HFF-Myc (cell line): ENCODE results near the gene MARK3.

Source experiments
- DNase-seq: peaks from one replicate; pipeline ENCODE4 v3.0.0-alpha.2; 2011; ENCODE audit warnings: low read depth; ENCODE audit errors: extremely low read depth
- H3K4me3 ChIP-seq: replicated peaks from 2 replicates; pipeline ENCODE4 v1.5.1; 2011; ENCODE audit warnings: low read depth, mild to moderate bottlenecking, control low read depth, low read length
- CTCF ChIP-seq: IDR thresholded peaks from 2 replicates; pipeline ENCODE4 v1.5.1; 2012; ENCODE audit warnings: mild to moderate bottlenecking, low read depth, low read length, control low read depth; ENCODE audit errors: missing control alignments

Gene MARK3

GRCh38 chr14:103366741-103367140 lies 18.5 kb upstream of the MARK3 start:
- DNase-seq, result no peak
- H3K4me3 ChIP-seq, result no peak overlapping the region
- TF ChIP-seq CTCF, result no peak

GRCh38 chr14:103367995-103368394 lies 17.2 kb upstream of the MARK3 start:
- no peak for TF ChIP-seq CTCF
- DNase-seq, result no peak

GRCh38 chr14:103370087-103370486 lies 15.1 kb upstream of the MARK3 start:
- TF ChIP-seq CTCF, result no peak
- no peak overlapping the region for H3K4me3 ChIP-seq
- DNase-seq, result no peak

More at GRCh38 chr14:103367995-103368394, 17.2 kb upstream of the MARK3 start:
- H3K4me3 ChIP-seq, result no peak overlapping the region

- H3K4me3 ChIP-seq, result no peak overlapping the region
- TF ChIP-seq CTCF, result no peak
- DNase-seq, result no peak
These were observed 13.2 kb upstream of the MARK3 start for GRCh38 chr14:103372017-103372416.

- H3K4me3 ChIP-seq, result no peak overlapping the region
- peak; percentile 62 for DNase-seq
- TF ChIP-seq CTCF, result no peak
These were observed 12.5 kb upstream of the MARK3 start for GRCh38 chr14:103372552-103373304.

- no peak overlapping the region for H3K4me3 ChIP-seq
- no peak for TF ChIP-seq CTCF
- DNase-seq, result no peak
These were observed 11.1 kb upstream of the MARK3 start for GRCh38 chr14:103374121-103374520.
